ENCODE measurements around the gene C19orf12.

- TF ChIP-seq CTCF (IDR thresholded peaks at IDR 0.05 in 2 of 3, conservative IDR thresholded peaks at IDR 0.05 in 1 of 3; ENCODE audit: borderline replicate concordance in 1 of 3, insufficient read depth in 1 of 3, low read depth in 2 of 3, low read length in 2 of 3): no peak
- TF ChIP-seq POLR2A (IDR thresholded peaks at IDR 0.05; ENCODE audit: borderline replicate concordance, extremely low read depth, insufficient read depth, insufficient read length): no peak
Observed at GRCh38 chr19:29667901-29668341, 47.1 kb downstream of the C19orf12 start.

All from HCT116 (cell line).